RPMI7951 (cell line): ENCODE measurements around the gene RGS7. TPM values are rescaled to one million over a fixed set of nuclear protein-coding genes. Genes with fewer than 3 reads are reported as not detected.
A peak's percentile ranks its signal among the peaks of the same experiment; 100 is the strongest.
"Not testable (repeated sequence)": the region's sequence is repeated elsewhere in the genome, so short reads cannot be mapped to it uniquely, and the experiment has no call there.

Experiments
- DNase-seq: peaks from one replicate; pipeline ENCODE4 v3.0.0-alpha.2; 2012; ENCODE audit warnings: low read depth
- total RNA-seq: library from RNA; depleted of rRNA; stranded (reverse); fragments of >200 nt; shearing (Covaris generic); gene quantifications from 2 replicates; pipeline ENCODE4 v1.2.3, GENCODE V29; 2014

The RGS7 gene
- total RNA-seq, 1 experiment from 2014 or later = not detected

- DNase-seq = no peak
Measured at GRCh38 chr1:241332037-241332409, 25.0 kb downstream of the RGS7 start.

GRCh38 chr1:241331328-241332036, 25.5 kb downstream of the RGS7 start:
- DNase-seq = no peak

GRCh38 chr1:241330619-241331327, 26.2 kb downstream of the RGS7 start:
- no peak for DNase-seq

GRCh38 chr1:241325456-241325855, 31.5 kb downstream of the RGS7 start:
- DNase-seq = no peak

GRCh38 chr1:241323514-241324195, 33.4 kb downstream of the RGS7 start:
- peak; percentile 28 for DNase-seq

GRCh38 chr1:241317676-241318075, 39.3 kb downstream of the RGS7 start:
- no peak for DNase-seq

- no peak for DNase-seq
Measured at GRCh38 chr1:241316372-241316771, 40.6 kb downstream of the RGS7 start.

- peak; percentile 23 for DNase-seq
Measured at GRCh38 chr1:241311056-241311746, 45.8 kb downstream of the RGS7 start.

GRCh38 chr1:241310451-241310850, 46.6 kb downstream of the RGS7 start:
- DNase-seq = peak; percentile 37

GRCh38 chr1:241309651-241310050, 47.4 kb downstream of the RGS7 start:
- no peak for DNase-seq

GRCh38 chr1:241308471-241308870, 48.5 kb downstream of the RGS7 start:
- DNase-seq = no peak

- DNase-seq = no peak
Measured at GRCh38 chr1:241308011-241308410, 49.0 kb downstream of the RGS7 start.

- no peak for DNase-seq
Measured at GRCh38 chr1:241306125-241306790, 50.7 kb downstream of the RGS7 start.

GRCh38 chr1:241302024-241302423, 55.0 kb downstream of the RGS7 start:
- DNase-seq = not testable (repeated sequence)

- DNase-seq = no peak
Measured at GRCh38 chr1:241299347-241299746, 57.7 kb downstream of the RGS7 start.

GRCh38 chr1:241292973-241293372, 64.0 kb downstream of the RGS7 start:
- no peak for DNase-seq

GRCh38 chr1:241291548-241291947, 65.5 kb downstream of the RGS7 start:
- DNase-seq = not testable (repeated sequence)

- no peak for DNase-seq
Measured at GRCh38 chr1:241286486-241286885, 70.5 kb downstream of the RGS7 start.

GRCh38 chr1:241276391-241276790, 80.6 kb downstream of the RGS7 start:
- DNase-seq = no peak

- DNase-seq = no peak
Measured at GRCh38 chr1:241275981-241276380, 81.0 kb downstream of the RGS7 start.

- DNase-seq = no peak
Measured at GRCh38 chr1:241275226-241275625, 81.8 kb downstream of the RGS7 start.

GRCh38 chr1:241274693-241275092, 82.3 kb downstream of the RGS7 start:
- DNase-seq = no peak
